Endothelial cell of umbilical vein (primary cell): Measurements from ENCODE around the gene PUS3. TPM values are rescaled to one million over a fixed set of nuclear protein-coding genes. Genes with fewer than 3 reads are reported as not detected.

ENCODE experiments used
- BruUV-seq: library from RNA; stranded (reverse); fragments of 400-500 nt; replicated peaks from 2 replicates; lab custom pipeline; 2021; lab: Mats Ljungman, UMichigan
- CTCF ChIA-PET: fragments of 300-600, 350-600 bp; sonication (Branson Sonifier 250); formaldehyde crosslinking; loops from one replicate; lab custom pipeline; 2021; ENCODE audit warnings: antibody characterized with exemption, inconsistent platforms; lab: Charles Lee
- POLR2A ChIA-PET: fragments of 300-600, 350-600 bp; sonication (Branson Sonifier 250); formaldehyde crosslinking; loops from one replicate; lab custom pipeline; 2021; ENCODE audit warnings: antibody characterized with exemption, inconsistent platforms; lab: Charles Lee
- DNase-seq: peaks from one replicate; pipeline ENCODE4 v3.0.0-alpha.2; 2011; ENCODE audit warnings: low read depth, low spot score
- FAIRE-seq: peaks from 2 replicates; lab custom pipeline; 2011; peaks lifted over from hg19 to GRCh38; lab: Jason Lieb, UNC
- H2AFZ ChIP-seq: 2 replicates; pipeline ENCODE4 v1.6.0; 2012; ENCODE audit warnings: low read depth, low read length, control low read depth, inconsistent platforms
- H3K27ac ChIP-seq: 2 replicates; pipeline ENCODE4 v1.5.1; 2011; ENCODE audit warnings: low read depth, mild to moderate bottlenecking, control low read depth, low read length, moderate library complexity; ENCODE audit not compliant: insufficient read depth
- H3K27me3 ChIP-seq, 2 experiments: 2 replicates each; pipeline versions ENCODE4 v1.6.0 to v1.6.1; 2011; ENCODE audit warnings: low read length in 2 of 2, mixed read lengths in 1 of 2; ENCODE audit not compliant: control insufficient read depth in 2 of 2, insufficient read depth in 2 of 2
- H3K36me3 ChIP-seq, 2 experiments: 2 replicates in 1 of 2; 3 replicates in 1 of 2; pipeline ENCODE4 v1.5.1; 2011; ENCODE audit warnings: low read length in 2 of 2, mild to moderate bottlenecking in 1 of 2, moderate library complexity in 1 of 2; ENCODE audit not compliant: control insufficient read depth in 2 of 2, insufficient read depth in 2 of 2; ENCODE audit errors: extremely low read depth in 1 of 2
- H3K4me1 ChIP-seq: 3 replicates; pipeline ENCODE4 v1.5.1; 2011; ENCODE audit warnings: mild to moderate bottlenecking, low read length; ENCODE audit not compliant: control insufficient read depth, insufficient read depth; ENCODE audit errors: extremely low read depth
- H3K4me2 ChIP-seq: 2 replicates; pipeline ENCODE4 v1.6.1; 2011; ENCODE audit warnings: low read length, control low read depth, mixed read lengths; ENCODE audit not compliant: insufficient read depth
- H3K4me3 ChIP-seq, 3 experiments: fragments of 200-600 bp in 1 of 3; sonication (generic), shearing (Covaris generic) in 1 of 3; replicated peaks in 1 of 3; 2 replicates each; pipeline ENCODE4 v1.5.1; 2011 to 2016; ENCODE audit warnings: control low read depth in 3 of 3, low read length in 3 of 3, mild to moderate bottlenecking in 2 of 3, inconsistent platforms in 1 of 3, low read depth in 1 of 3, moderate library complexity in 1 of 3; ENCODE audit not compliant: insufficient read depth in 1 of 3
- H3K79me2 ChIP-seq: 2 replicates; pipeline ENCODE4 v1.6.0; 2012; ENCODE audit warnings: low read length, inconsistent platforms; ENCODE audit not compliant: control insufficient read depth, insufficient read depth
- H3K9ac ChIP-seq: replicated peaks from 2 replicates; pipeline ENCODE3; 2011; ENCODE audit warnings: low read length, control low read depth; ENCODE audit not compliant: insufficient read depth; ENCODE audit errors: extremely low read depth
- H3K9me1 ChIP-seq: replicated peaks from 3 replicates; pipeline ENCODE4 v1.6.0; 2011; ENCODE audit warnings: mild to moderate bottlenecking, low read length; ENCODE audit not compliant: control insufficient read depth, insufficient read depth; ENCODE audit errors: extremely low read depth
- H3K9me3 ChIP-seq: replicated peaks from 2 replicates; pipeline ENCODE4 v1.5.1; 2012; ENCODE audit warnings: low read length, inconsistent platforms; ENCODE audit not compliant: control insufficient read depth, insufficient read depth
- H4K20me1 ChIP-seq: replicated peaks from 2 replicates; pipeline ENCODE3; 2011; ENCODE audit warnings: mild to moderate bottlenecking, low read length; ENCODE audit not compliant: control insufficient read depth, insufficient read depth; ENCODE audit errors: extremely low read depth
- CTCF ChIP-seq, 2 donors: IDR thresholded peaks; 1 replicate in 1 of 2; 2 replicates in 1 of 2; pipeline ENCODE4 v1.5.1; 2011; ENCODE audit warnings: low read length in 2 of 2, mild to moderate bottlenecking in 2 of 2, moderate library complexity in 2 of 2, control low read depth in 1 of 2, inconsistent platforms in 1 of 2, low read depth in 1 of 2; ENCODE audit not compliant: insufficient read depth in 1 of 2; ENCODE audit errors: extremely low read depth in 1 of 2
- EZH2 ChIP-seq: IDR thresholded peaks from 2 replicates; pipeline ENCODE4 v1.6.1; 2012; ENCODE audit warnings: borderline replicate concordance, low read depth, mild to moderate bottlenecking, moderate library complexity, low read length, inconsistent platforms; ENCODE audit not compliant: severe bottlenecking
- FOS ChIP-seq: IDR thresholded peaks from 2 replicates; pipeline ENCODE4 v1.6.1; 2011; ENCODE audit warnings: mild to moderate bottlenecking, low read length, moderate library complexity, borderline replicate concordance; ENCODE audit not compliant: insufficient read depth
- JUN ChIP-seq: IDR thresholded peaks from 2 replicates; pipeline ENCODE4 v1.6.1; 2011; ENCODE audit warnings: borderline replicate concordance, low read depth; ENCODE audit not compliant: insufficient read length, insufficient read depth
- MAX ChIP-seq: IDR thresholded peaks from 2 replicates; pipeline ENCODE4 v1.6.1; 2011; ENCODE audit not compliant: insufficient read depth, insufficient read length
- MYC ChIP-seq: IDR thresholded peaks from one replicate; pipeline ENCODE4 v1.6.1; 2011; ENCODE audit warnings: mild to moderate bottlenecking, low read depth, low read length
- POLR2A ChIP-seq: IDR thresholded peaks from 2 replicates; pipeline ENCODE4 v1.6.1; 2012; ENCODE audit warnings: low read depth, mild to moderate bottlenecking, control low read depth, low read length
- POLR2AphosphoS5 ChIP-seq: IDR thresholded peaks from 2 replicates; pipeline ENCODE4 v1.6.1; 2012; ENCODE audit warnings: low read depth, mild to moderate bottlenecking, control low read depth, low read length, moderate library complexity; ENCODE audit not compliant: insufficient read depth
- dilution Hi-C: fragments of 300-500 bp; cut with MboI; formaldehyde crosslinking; loops from one replicate; pipeline ENCODE4 v1.15.0; 2019; ENCODE audit warnings: low sequenced_read_pairs; ENCODE audit not compliant: extremely low pct_ligation_motif_present
- intact Hi-C: fragments of 100-400 bp; cut with micrococcal nuclease; formaldehyde crosslinking; loops from one replicate; pipeline ENCODE4 v1.10.0; 2022
- polyA plus RNA-seq, 4 experiments: library from polyadenylated mRNA; depleted of rRNA in 3 of 4; stranded (reverse) in 3 of 4; unstranded in 1 of 4; fragments of >200 nt; gene quantifications; 2 replicates each; pipeline versions ENCODE4 v1.2.1 to v1.2.3, GENCODE V29; 2011 to 2012; ENCODE audit warnings: missing spikeins in 1 of 4
- total RNA-seq: library from RNA; stranded (reverse); gene quantifications from 2 replicates; pipeline ENCODE4 v1.2.3, GENCODE V29; 2021

The PUS3 gene
- total and polyA plus RNA-seq, 2 donors (not counting 3 experiments of a cell fraction or from before 2014, with no cell fraction given), result 5.1 to 10.3 TPM

- no peak overlapping the region for H3K27ac ChIP-seq
- H3K4me3 ChIP-seq, result no peak overlapping the region
- no peaks in the 10 kb centered on the region for H3K4me1 ChIP-seq
- TF ChIP-seq MYC, result no peak
- no peak for TF ChIP-seq MAX
- no peaks in the 10 kb centered on the region for H3K79me2 ChIP-seq
- H2AFZ ChIP-seq, result no peak overlapping the region
- no peak overlapping the region for H3K4me2 ChIP-seq
- intact Hi-C loops (loop anchor here (10.0 kb wide), 1 partner anchor 339 kb away; the partner anchor contains the start of genes FOXRED1 and SRPRA), dilution Hi-C loops (no loop called here)
- no peak overlapping the region for H3K9ac ChIP-seq
- no peaks in the 10 kb centered on the region for H3K9me3 ChIP-seq
- ChIA-PET CTCF (interaction anchor here (5.1 kb wide), 1 partner anchor 267 kb away, joined by 113 read pairs; no protein-coding TSS in a partner anchor), POLR2A (no interaction called here)
- H3K36me3 ChIP-seq, result no peaks in the 10 kb centered on the region
- no peaks in the 10 kb centered on the region for H3K9me1 ChIP-seq
- no TSS peak for BruUV-seq
- H4K20me1 ChIP-seq, result no peaks in the 10 kb centered on the region
- H3K27me3 ChIP-seq, result peaks cover 2 to 7% of the 10 kb centered on the region in 2 experiments
- FAIRE-seq (no peak), DNase-seq (no peak)
These were observed 22.8 kb upstream of the PUS3 start for GRCh38 chr11:125925804-125926203.

GRCh38 chr11:125925247-125925740 is 22.3 kb upstream of the PUS3 start:
- Histone ChIP-seq H3K9ac (no peak overlapping the region), H3K4me3 (no peak overlapping the region), H3K27me3 (peaks cover 2 to 7% of the 10 kb centered on the region in 2 experiments), H4K20me1 (no peaks in the 10 kb centered on the region), H2AFZ (no peak overlapping the region), H3K4me2 (no peak overlapping the region), H3K36me3 (no peaks in the 10 kb centered on the region), H3K4me1 (no peaks in the 10 kb centered on the region), H3K27ac (no peak overlapping the region), H3K9me3 (no peaks in the 10 kb centered on the region), H3K79me2 (no peaks in the 10 kb centered on the region), H3K9me1 (no peaks in the 10 kb centered on the region)
- intact Hi-C loops (loop anchor here (10.0 kb wide), 1 partner anchor 340 kb away; the partner anchor contains the start of genes FOXRED1 and SRPRA), dilution Hi-C loops (no loop called here)
- DNase-seq, result peak; percentile 37
- POLR2A ChIA-PET, result no interaction called here
- CTCF ChIA-PET, result interaction anchor here (5.1 kb wide), 1 partner anchor 268 kb away, joined by 113 read pairs; no protein-coding TSS in a partner anchor
- BruUV-seq, result no TSS peak
- no peak for FAIRE-seq
- no peak for TF ChIP-seq MAX
- no peak for TF ChIP-seq CTCF (IDR thresholded peaks at IDR 0.05; ENCODE audit: extremely low read depth in 1 of 2, insufficient read depth in 1 of 2, low read depth in 1 of 2, low read length in 2 of 2)
- TF ChIP-seq EZH2, result no peak
- no peak for TF ChIP-seq JUN
- TF ChIP-seq POLR2AphosphoS5, result no peak
- TF ChIP-seq POLR2A, result no peak
- TF ChIP-seq FOS, result no peak
